ENCODE results near the gene CRYGS.
"Not testable (repeated sequence)": the region's sequence is repeated elsewhere in the genome, so short reads cannot be mapped to it uniquely, and the experiment has no call there.

Gene CRYGS

DNA sequence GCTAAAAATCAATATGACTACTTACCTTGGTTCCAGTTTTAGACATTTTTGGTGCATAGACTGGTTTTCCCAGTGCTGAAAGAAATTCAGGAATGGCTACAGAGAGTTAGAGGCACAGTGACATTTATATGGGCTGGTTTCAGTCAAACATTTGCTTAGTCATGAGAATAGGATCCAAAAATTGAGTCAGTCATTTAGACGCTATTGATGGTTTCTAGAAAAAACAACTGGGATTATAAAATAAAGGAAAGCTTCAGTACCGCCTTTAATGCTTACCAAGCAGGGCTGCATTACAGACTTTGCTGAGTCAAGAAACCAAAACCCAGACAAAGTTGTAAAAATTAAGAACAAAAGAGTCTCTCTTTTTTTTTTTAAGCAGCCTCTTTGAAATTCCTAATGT is at the start of gene CRYGS:
TSS of gene CRYGS (minus strand) at position 100 of the 400 bp plus-strand sequence. CDS start at position 46, 54 bp downstream.
- ATAC-seq (no peak), DNase-seq (no peak)
- H3K4me1 Mint-ChIP-seq = peaks cover 23% of the 10 kb centered on the region
- no peak within 1 kb of the TSS for H3K27ac Mint-ChIP-seq
- no peaks in the 10 kb centered on the region for H3K9me3 Mint-ChIP-seq
- no peaks in the 10 kb centered on the region for H3K27me3 Mint-ChIP-seq
- H3K4me3 Mint-ChIP-seq = no peak within 1 kb of the TSS

GRCh38 chr3:186593862-186594261 is 49.7 kb upstream of the CRYGS start:
- Mint-ChIP-seq H3K27ac (no peak overlapping the region), H3K27me3 (peaks cover 5% of the 10 kb centered on the region), H3K4me1 (peaks cover 14% of the 10 kb centered on the region), H3K9me3 (no peaks in the 10 kb centered on the region), H3K4me3 (no peak overlapping the region)
- DNase-seq (no peak), ATAC-seq (no peak)

GRCh38 chr3:186592682-186593081 is 48.5 kb upstream of the CRYGS start:
- H3K9me3 Mint-ChIP-seq = no peaks in the 10 kb centered on the region
- ATAC-seq = no peak

GRCh38 chr3:186590580-186591295 is 46.6 kb upstream of the CRYGS start:
- no peaks in the 10 kb centered on the region for H3K27me3 Mint-ChIP-seq
- ATAC-seq (no peak), DNase-seq (no peak)
- no peak overlapping the region for H3K27ac Mint-ChIP-seq
- H3K9me3 Mint-ChIP-seq = no peaks in the 10 kb centered on the region
- H3K4me3 Mint-ChIP-seq = no peak overlapping the region
- H3K4me1 Mint-ChIP-seq = peaks cover 20% of the 10 kb centered on the region

More at GRCh38 chr3:186592682-186593081, 48.5 kb upstream of the CRYGS start:
- H3K4me3 Mint-ChIP-seq = no peak overlapping the region
- H3K27me3 Mint-ChIP-seq = peaks cover 5% of the 10 kb centered on the region
- no peak for DNase-seq
- H3K27ac Mint-ChIP-seq = no peak overlapping the region
- peaks cover 20% of the 10 kb centered on the region for H3K4me1 Mint-ChIP-seq

DNA sequence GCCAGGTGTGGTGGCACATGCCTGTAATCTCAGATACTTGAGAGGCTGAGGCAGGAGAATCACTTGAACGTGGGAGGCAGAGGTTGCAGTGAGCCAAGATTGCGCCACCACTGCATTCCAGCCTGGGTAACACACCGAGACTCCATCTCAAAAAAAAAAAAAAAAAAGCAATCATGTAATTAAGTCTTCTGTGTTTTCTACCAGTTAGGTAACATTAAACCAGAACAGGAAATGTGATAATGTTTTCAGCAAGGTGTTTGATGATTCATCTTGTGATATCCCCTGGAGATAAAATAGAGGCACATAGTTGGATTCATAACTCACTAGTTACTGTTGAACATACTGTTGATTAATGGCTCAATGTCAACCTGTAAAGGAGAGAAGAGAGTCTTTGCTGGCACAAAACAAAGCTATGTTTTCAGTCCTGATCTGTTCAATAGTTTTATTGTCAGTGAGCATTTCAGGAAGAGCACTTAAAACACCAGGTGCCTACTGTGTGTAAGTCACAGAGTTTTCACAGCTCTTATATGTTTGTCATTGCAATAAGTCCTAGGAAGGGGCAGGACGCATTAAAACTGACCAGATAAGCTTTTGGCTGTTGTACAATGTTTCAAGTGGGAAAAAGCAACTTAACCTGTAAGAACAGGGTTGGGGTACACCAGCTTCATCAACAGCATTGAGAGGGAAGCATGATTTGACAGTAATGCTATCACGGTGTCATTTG is 45.8 kb upstream of the CRYGS start:
- Mint-ChIP-seq H3K9me3 (no peaks in the 10 kb centered on the region), H3K27ac (peak overlapping the region; percentile 53 to 59), H3K4me1 (peaks cover 20% of the 10 kb centered on the region), H3K4me3 (no peak overlapping the region), H3K27me3 (no peaks in the 10 kb centered on the region)
- ATAC-seq (peak; percentile 85), DNase-seq (no peak)

- H3K27me3 Mint-ChIP-seq = no peaks in the 10 kb centered on the region
- no peak for DNase-seq
- no peak for ATAC-seq
These were observed 44.9 kb upstream of the CRYGS start for GRCh38 chr3:186589121-186589520.

GRCh38 chr3:186588632-186589031 is 44.5 kb upstream of the CRYGS start:
- H3K27me3 Mint-ChIP-seq = no peaks in the 10 kb centered on the region
- no peak for DNase-seq
- no peak overlapping the region for H3K27ac Mint-ChIP-seq

More at GRCh38 chr3:186589121-186589520, 44.9 kb upstream of the CRYGS start:
- Mint-ChIP-seq H3K4me3 (no peak overlapping the region), H3K9me3 (no peaks in the 10 kb centered on the region), H3K27ac (no peak overlapping the region), H3K4me1 (peaks cover 20% of the 10 kb centered on the region)

DNA sequence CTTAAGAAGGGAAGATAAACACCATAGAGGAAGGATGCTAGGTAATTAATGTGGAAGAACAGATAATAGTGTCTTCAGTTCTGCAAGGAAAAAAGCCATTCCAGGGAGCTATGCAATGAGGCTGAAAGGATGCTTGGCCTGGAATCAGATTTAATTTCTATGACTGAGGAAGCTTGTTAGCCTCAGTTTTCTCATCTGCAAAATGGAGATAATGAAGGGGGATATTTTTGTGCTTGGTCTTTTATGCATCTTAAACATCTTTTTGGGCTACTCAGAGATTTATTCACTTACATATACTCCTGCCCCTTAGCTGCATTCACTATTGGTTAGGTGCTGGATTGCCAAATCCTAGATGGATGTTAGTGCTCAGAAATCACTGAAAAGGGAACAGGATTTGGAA is 43.0 kb upstream of the CRYGS start:
- Mint-ChIP-seq H3K4me3 (no peak overlapping the region), H3K9me3 (no peaks in the 10 kb centered on the region), H3K27me3 (no peaks in the 10 kb centered on the region), H3K27ac (no peak overlapping the region), H3K4me1 (peaks cover 20% of the 10 kb centered on the region)
- ATAC-seq = no peak
- no peak for DNase-seq

More at GRCh38 chr3:186588632-186589031, 44.5 kb upstream of the CRYGS start:
- Mint-ChIP-seq H3K4me1 (peaks cover 20% of the 10 kb centered on the region), H3K9me3 (no peaks in the 10 kb centered on the region), H3K4me3 (no peak overlapping the region)
- ATAC-seq = peak; percentile 57

DNA sequence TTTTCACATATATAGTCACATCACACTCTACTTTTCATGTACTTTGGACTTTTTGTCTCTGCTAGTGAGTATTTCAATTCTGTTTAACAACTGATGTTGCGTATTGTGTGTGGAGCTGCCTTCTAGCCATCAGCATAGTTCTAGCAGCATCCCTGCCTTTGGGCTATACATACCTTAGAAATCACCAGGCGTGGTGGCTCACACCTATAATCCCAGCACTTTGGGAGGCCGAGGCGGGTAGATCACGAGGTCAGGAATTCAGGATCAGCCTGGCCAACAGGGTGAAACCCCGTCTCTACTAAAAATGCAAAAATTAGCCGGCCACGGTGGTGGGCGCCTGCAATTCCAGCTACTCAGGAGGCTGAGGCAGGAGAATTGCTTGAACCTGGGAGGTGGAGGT is 42.1 kb upstream of the CRYGS start:
- ATAC-seq, H3K4me3 Mint-ChIP-seq, H3K9me3 Mint-ChIP-seq, H3K27me3 Mint-ChIP-seq, H3K27ac Mint-ChIP-seq, DNase-seq: not testable (repeated sequence)
- H3K4me1 Mint-ChIP-seq = peaks cover 20% of the 10 kb centered on the region

GRCh38 chr3:186583831-186584230 is 39.7 kb upstream of the CRYGS start:
- Mint-ChIP-seq H3K9me3 (no peaks in the 10 kb centered on the region), H3K4me1 (peaks cover 6% of the 10 kb centered on the region), H3K27ac (no peak overlapping the region), H3K27me3 (no peaks in the 10 kb centered on the region), H3K4me3 (no peak overlapping the region)
- ATAC-seq (peak; percentile 40), DNase-seq (no peak)

GRCh38 chr3:186582541-186582940 is 38.4 kb upstream of the CRYGS start:
- Mint-ChIP-seq H3K4me1 (no peaks in the 10 kb centered on the region), H3K27ac (no peak overlapping the region)
- ATAC-seq = no peak

GRCh38 chr3:186580785-186581184 is 36.6 kb upstream of the CRYGS start:
- ATAC-seq = no peak
- no peak overlapping the region for H3K27ac Mint-ChIP-seq

More at GRCh38 chr3:186582541-186582940, 38.4 kb upstream of the CRYGS start:
- no peak for DNase-seq
- Mint-ChIP-seq H3K27me3 (no peaks in the 10 kb centered on the region), H3K9me3 (no peaks in the 10 kb centered on the region), H3K4me3 (no peak overlapping the region)

GRCh38 chr3:186577521-186577920 is 33.3 kb upstream of the CRYGS start:
- H3K27me3 Mint-ChIP-seq = no peaks in the 10 kb centered on the region
- H3K27ac Mint-ChIP-seq = no peak overlapping the region
- H3K9me3 Mint-ChIP-seq = no peaks in the 10 kb centered on the region
- ATAC-seq (no peak), DNase-seq (no peak)
- H3K4me1 Mint-ChIP-seq = peaks cover 15% of the 10 kb centered on the region
- H3K4me3 Mint-ChIP-seq = no peak overlapping the region

More at GRCh38 chr3:186580785-186581184, 36.6 kb upstream of the CRYGS start:
- Mint-ChIP-seq H3K27me3 (no peaks in the 10 kb centered on the region), H3K4me3 (no peak overlapping the region), H3K9me3 (no peaks in the 10 kb centered on the region), H3K4me1 (no peaks in the 10 kb centered on the region)
- no peak for DNase-seq

GRCh38 chr3:186571644-186572013 is 27.4 kb upstream of the CRYGS start:
- no peak for ATAC-seq
- Mint-ChIP-seq H3K27me3 (no peaks in the 10 kb centered on the region), H3K9me3 (no peaks in the 10 kb centered on the region), H3K4me3 (peak overlapping the region; percentile 84 to 91), H3K4me1 (peaks cover 44% of the 10 kb centered on the region), H3K27ac (peak overlapping the region in 1 of 2 donors; percentile 94)
- no peak for DNase-seq

GRCh38 chr3:186570941-186571643 is 26.9 kb upstream of the CRYGS start:
- Mint-ChIP-seq H3K4me1 (peaks cover 49% of the 10 kb centered on the region), H3K27ac (peak overlapping the region; percentile 94 to 99), H3K9me3 (no peaks in the 10 kb centered on the region), H3K27me3 (no peaks in the 10 kb centered on the region), H3K4me3 (peak overlapping the region; percentile 84 to 91)
- ATAC-seq (no peak), DNase-seq (no peak)

Data from stimulated activated naive CD8-positive, alpha-beta T cell treated with anti-CD3 and anti-CD28 coated beads, Interleukin-15, amount 100 ng/mL, for 72 hours (primary cell).